ENCODE data around the gene KIAA1210.

KIAA1210 gene

DNA sequence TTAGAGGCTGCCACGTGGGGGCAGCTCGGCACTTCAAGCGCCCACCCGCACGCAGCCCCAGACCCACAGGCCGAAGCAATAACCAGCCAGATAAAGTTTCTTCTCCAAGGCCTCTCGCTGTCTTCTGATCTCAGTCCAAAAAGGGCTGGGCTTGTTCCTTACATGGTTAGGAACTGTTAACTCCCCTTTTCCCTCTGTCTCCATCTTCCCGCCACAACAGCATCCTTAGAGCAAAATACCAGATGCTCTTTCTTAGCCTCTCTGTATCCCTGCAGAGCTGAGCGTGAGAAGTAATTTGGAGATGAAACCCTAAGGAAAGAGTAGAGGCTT is 23.4 kb upstream of the KIAA1210 start:
- no peak for DNase-seq (ENCODE audit: low read depth)
- TF ChIP-seq CTCF (IDR thresholded peaks at IDR 0.05; ENCODE audit: low read depth, low read length, missing control alignments): no peak
- no peak overlapping the region for H3K4me3 ChIP-seq (ENCODE audit: low read depth, low read length)

GRCh38 chrX:119150163-119151050 is 22.8 kb upstream of the KIAA1210 start:
- DNase-seq (ENCODE audit: low read depth): no peak
- TF ChIP-seq CTCF (IDR thresholded peaks at IDR 0.05; ENCODE audit: low read depth, low read length, missing control alignments): no peak
- H3K4me3 ChIP-seq (ENCODE audit: low read depth, low read length): no peak overlapping the region

DNA sequence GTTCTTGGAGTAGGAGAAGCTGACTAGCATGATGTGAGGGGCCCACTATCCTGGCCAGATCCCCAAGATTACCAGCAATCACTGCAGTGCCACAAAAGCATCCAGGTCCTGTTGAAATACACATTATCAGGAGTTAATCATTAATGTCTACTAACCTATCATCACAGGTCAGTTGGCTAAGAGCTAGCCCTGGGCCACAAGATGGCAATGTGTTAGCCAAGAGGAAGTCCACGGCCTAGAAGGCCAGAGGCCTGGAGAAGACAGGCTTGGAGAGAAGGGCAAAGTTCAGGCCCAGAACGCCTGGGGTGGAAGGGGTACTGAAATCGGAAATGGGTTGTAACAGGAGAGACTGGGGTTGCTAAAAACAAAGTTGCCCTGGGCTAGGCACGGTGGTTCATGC is 19.9 kb upstream of the KIAA1210 start:
- no peak for DNase-seq (ENCODE audit: low read depth)
- no peak for TF ChIP-seq CTCF (IDR thresholded peaks at IDR 0.05; ENCODE audit: low read depth, low read length, missing control alignments)
- H3K4me3 ChIP-seq (ENCODE audit: low read depth, low read length): no peak overlapping the region

DNA sequence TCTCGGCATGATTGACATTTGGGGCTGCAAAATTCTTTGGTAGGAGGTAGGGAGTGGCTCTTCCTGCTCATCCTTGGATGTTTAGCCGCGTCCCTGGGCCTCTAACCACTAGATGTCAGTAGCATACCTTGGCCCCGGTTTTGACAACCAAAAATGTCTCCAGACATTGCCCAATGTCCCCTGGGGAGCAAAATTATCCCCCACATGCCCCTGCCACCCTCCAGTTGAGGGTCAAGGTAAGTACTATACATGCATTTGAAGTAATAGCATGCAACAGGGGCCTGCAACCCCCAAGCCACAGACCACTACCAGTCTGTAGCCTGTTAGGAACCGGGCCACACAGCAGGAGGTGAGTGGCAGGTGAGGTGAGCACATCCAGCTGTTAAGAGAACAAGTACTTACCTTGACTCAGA is 17.6 kb upstream of the KIAA1210 start:
- DNase-seq (ENCODE audit: low read depth): no peak

DNA sequence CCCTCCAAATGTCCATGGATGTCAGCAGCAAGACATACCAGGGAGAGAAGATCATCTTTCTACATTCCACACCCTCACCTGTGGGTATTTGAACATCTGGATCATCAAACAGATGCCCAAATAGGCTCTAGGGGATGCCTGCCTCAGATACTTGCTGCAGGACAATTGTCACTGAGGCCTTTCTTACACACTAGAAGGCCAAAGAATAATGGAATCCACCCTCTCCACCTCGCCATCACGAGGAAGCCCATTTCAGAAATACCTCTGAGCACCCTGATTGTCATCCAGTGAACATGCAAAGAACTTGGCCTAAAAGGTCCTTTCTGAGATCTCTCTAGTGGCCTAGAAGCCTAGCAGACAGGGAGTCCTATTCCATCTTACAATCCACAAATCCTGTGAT is 6.9 kb upstream of the KIAA1210 start:
- H3K4me3 ChIP-seq (ENCODE audit: low read depth, low read length): no peak overlapping the region
- DNase-seq (ENCODE audit: low read depth): no peak
- no peak for TF ChIP-seq CTCF (IDR thresholded peaks at IDR 0.05; ENCODE audit: low read depth, low read length, missing control alignments)

More for the DNA sequence above, 17.6 kb upstream of the KIAA1210 start:
- peak; percentile 30 for TF ChIP-seq CTCF (IDR thresholded peaks at IDR 0.05; ENCODE audit: low read depth, low read length, missing control alignments)
- no peak overlapping the region for H3K4me3 ChIP-seq (ENCODE audit: low read depth, low read length)

DNA sequence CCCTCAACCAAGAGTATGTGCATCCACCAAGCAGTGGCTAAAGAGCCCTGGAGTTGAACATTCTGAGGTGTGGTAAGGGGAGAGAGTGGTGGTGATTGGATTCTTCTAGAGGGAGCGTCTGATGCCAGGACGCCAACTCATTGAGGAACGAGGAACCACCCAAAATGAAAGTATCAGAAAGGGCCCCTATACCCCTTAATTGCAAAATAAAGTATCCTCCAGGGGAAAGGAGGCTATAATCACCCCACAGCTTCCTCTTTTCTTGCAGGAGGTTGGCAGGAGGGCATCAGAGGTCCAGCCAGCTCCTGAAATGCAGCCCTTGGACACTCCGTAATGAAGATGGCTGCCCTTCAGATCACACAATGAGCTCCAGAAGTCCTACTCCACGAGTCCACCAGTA is 5.3 kb upstream of the KIAA1210 start:
- TF ChIP-seq CTCF (IDR thresholded peaks at IDR 0.05; ENCODE audit: low read depth, low read length, missing control alignments): no peak
- no peak for DNase-seq (ENCODE audit: low read depth)
- no peak overlapping the region for H3K4me3 ChIP-seq (ENCODE audit: low read depth, low read length)

DNA sequence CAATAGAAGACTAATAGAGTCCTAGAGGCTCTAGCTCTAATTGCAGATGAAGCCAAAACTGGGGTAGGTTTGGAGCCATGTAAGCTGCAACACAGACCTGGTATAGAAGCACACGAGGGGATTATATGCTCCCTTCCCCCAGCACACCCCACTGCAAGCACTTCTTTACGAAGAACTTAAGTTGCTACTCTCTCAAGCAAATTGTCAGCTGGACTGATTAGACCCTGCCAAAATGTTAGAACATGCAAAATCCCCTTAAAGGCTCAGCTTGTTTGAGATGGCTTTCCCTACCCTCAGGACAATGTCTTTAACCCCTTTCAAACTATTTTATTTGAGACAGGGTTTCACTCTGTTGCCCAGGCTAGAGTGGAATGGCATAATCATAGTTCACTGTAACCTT is 4.7 kb upstream of the KIAA1210 start:
- DNase-seq (ENCODE audit: low read depth): no peak
- TF ChIP-seq CTCF (IDR thresholded peaks at IDR 0.05; ENCODE audit: low read depth, low read length, missing control alignments): no peak
- no peak overlapping the region for H3K4me3 ChIP-seq (ENCODE audit: low read depth, low read length)
